SU-DHL-6 (cell line): ENCODE measurements around the gene FHOD3.

Experiments
- CTCF ChIP-seq: fragments of 200-600 bp; sonication (generic); IDR thresholded peaks from one replicate; pipeline ENCODE4 v1.5.1; 2017; ENCODE audit warnings: antibody characterized with exemption, mild to moderate bottlenecking, low read length, moderate library complexity; ENCODE audit not compliant: insufficient read depth, poor library complexity, severe bottlenecking
- EZH2phosphoT487 ChIP-seq: fragments of 200-600 bp; sonication (generic), shearing (Covaris generic); conservative IDR thresholded peaks from 2 replicates; pipeline ENCODE4 v1.6.1; 2018; ENCODE audit warnings: mild to moderate bottlenecking, antibody characterized with exemption, low read length, moderate library complexity, mixed read lengths

- no peak for TF ChIP-seq CTCF
- no peak for TF ChIP-seq EZH2phosphoT487
Observed at GRCh38 chr18:36492604-36493329, 195.3 kb downstream of the FHOD3 start.
